Keratinocyte (primary cell): ENCODE measurements around the gene NUDT7. TPM values are rescaled to one million over a fixed set of nuclear protein-coding genes. Genes with fewer than 3 reads are reported as not detected.

Source experiments
- DNase-seq: peaks from one replicate; pipeline ENCODE4 v3.0.0-alpha.2; 2011; ENCODE audit warnings: low read depth, missing footprints, low spot score
- FAIRE-seq: peaks from 2 replicates; lab custom pipeline; 2011; peaks lifted over from hg19 to GRCh38; lab: Jason Lieb, UNC
- H2AFZ ChIP-seq: 2 replicates; pipeline ENCODE4 v1.6.0; 2012; ENCODE audit warnings: low read length, control low read depth, inconsistent platforms; ENCODE audit not compliant: control insufficient read depth
- H3K27ac ChIP-seq: 2 replicates; pipeline ENCODE4 v1.5.1; 2011; ENCODE audit warnings: low read length; ENCODE audit not compliant: control insufficient read depth, insufficient read depth
- H3K27me3 ChIP-seq: 3 replicates; pipeline ENCODE4 v1.6.0; 2011; ENCODE audit warnings: low read length; ENCODE audit not compliant: control insufficient read depth, insufficient read depth; ENCODE audit errors: extremely low read depth
- H3K36me3 ChIP-seq, 2 experiments: 2 replicates in 1 of 2; 3 replicates in 1 of 2; pipeline ENCODE4 v1.5.1; 2011; ENCODE audit warnings: low read length in 2 of 2, mild to moderate bottlenecking in 1 of 2; ENCODE audit not compliant: control insufficient read depth in 2 of 2, insufficient read depth in 2 of 2; ENCODE audit errors: extremely low read depth in 1 of 2
- H3K4me1 ChIP-seq: 3 replicates; pipeline ENCODE4 v1.5.1; 2011; ENCODE audit warnings: low read length; ENCODE audit not compliant: control insufficient read depth, insufficient read depth; ENCODE audit errors: extremely low read depth
- H3K4me2 ChIP-seq: 3 replicates; pipeline ENCODE4 v1.6.0; 2011; ENCODE audit warnings: low read depth, low read length; ENCODE audit not compliant: control insufficient read depth, insufficient read depth; ENCODE audit errors: extremely low read depth
- H3K4me3 ChIP-seq, 3 experiments: fragments of 200-600 bp in 1 of 3; sonication (generic) in 1 of 3; 2 replicates in 2 of 3; 3 replicates in 1 of 3; pipeline ENCODE4 v1.5.1; 2011 to 2016; ENCODE audit warnings: low read length in 3 of 3, mild to moderate bottlenecking in 3 of 3, control low read depth in 2 of 3, inconsistent platforms in 1 of 3, low read depth in 1 of 3, mixed read lengths in 1 of 3, mixed run types in 1 of 3, moderate library complexity in 1 of 3; ENCODE audit not compliant: control insufficient read depth in 2 of 3, insufficient read depth in 2 of 3; ENCODE audit errors: extremely low read depth in 1 of 3
- H3K79me2 ChIP-seq: 2 replicates; pipeline ENCODE4 v1.6.0; 2012; ENCODE audit warnings: low read length; ENCODE audit not compliant: control insufficient read depth, insufficient read depth
- H3K9ac ChIP-seq: 3 replicates; pipeline ENCODE4 v1.6.0; 2011; ENCODE audit warnings: low read length; ENCODE audit not compliant: control insufficient read depth, insufficient read depth; ENCODE audit errors: extremely low read depth
- H3K9me1 ChIP-seq: 3 replicates; pipeline ENCODE4 v1.6.0; 2011; ENCODE audit warnings: low read length; ENCODE audit not compliant: control insufficient read depth, insufficient read depth; ENCODE audit errors: extremely low read depth
- H3K9me3 ChIP-seq: 2 replicates; pipeline ENCODE4 v1.5.1; 2012; ENCODE audit warnings: low read depth, low read length; ENCODE audit not compliant: control insufficient read depth
- H4K20me1 ChIP-seq: 3 replicates; pipeline ENCODE4 v1.6.0; 2011; ENCODE audit warnings: low read length; ENCODE audit not compliant: control insufficient read depth, insufficient read depth; ENCODE audit errors: extremely low read depth
- EZH2 ChIP-seq: IDR thresholded peaks from one replicate; pipeline ENCODE4 v1.6.1; 2012; ENCODE audit warnings: inconsistent platforms, mild to moderate bottlenecking, low read length, moderate library complexity
- dilution Hi-C: fragments of 300-500 bp; cut with MboI; formaldehyde crosslinking; loops from one replicate; pipeline ENCODE4 v1.7.0; 2020; ENCODE audit warnings: low sequenced_read_pairs; ENCODE audit not compliant: extremely low pct_ligation_motif_present
- polyA plus RNA-seq, 5 experiments: library from polyadenylated mRNA; depleted of rRNA in 3 of 5; stranded (reverse) in 3 of 5; stranded (forward) in 1 of 5; unstranded in 1 of 5; fragments of >200 nt; gene quantifications; 1 replicate in 1 of 5; 2 replicates in 3 of 5; 3 replicates in 1 of 5; pipeline versions ENCODE4 v1.2.1 to v1.2.3, GENCODE V29; 2011 to 2012; ENCODE audit warnings: missing spikeins in 2 of 5, low read depth in 1 of 5, low replicate concordance in 1 of 5
- TF ChIP-seq, protein P1 (sequence below), 3 experiments: IDR thresholded peaks in 1 of 3; conservative IDR thresholded peaks in 1 of 3; optimal IDR thresholded peaks in 1 of 3; 2 replicates in 2 of 3; 3 replicates in 1 of 3; pipeline versions ENCODE3 to v1.5.1; 2011; ENCODE audit warnings: low read length in 3 of 3, mild to moderate bottlenecking in 3 of 3, moderate library complexity in 2 of 3, control low read depth in 1 of 3, inconsistent platforms in 1 of 3; ENCODE audit not compliant: insufficient read depth in 2 of 3; ENCODE audit errors: extremely low read depth in 1 of 3

Gene NUDT7
- polyA plus RNA-seq, 1 donor (not counting 4 experiments of a cell fraction or from before 2014, with no cell fraction given), result 14.6 TPM

DNA sequence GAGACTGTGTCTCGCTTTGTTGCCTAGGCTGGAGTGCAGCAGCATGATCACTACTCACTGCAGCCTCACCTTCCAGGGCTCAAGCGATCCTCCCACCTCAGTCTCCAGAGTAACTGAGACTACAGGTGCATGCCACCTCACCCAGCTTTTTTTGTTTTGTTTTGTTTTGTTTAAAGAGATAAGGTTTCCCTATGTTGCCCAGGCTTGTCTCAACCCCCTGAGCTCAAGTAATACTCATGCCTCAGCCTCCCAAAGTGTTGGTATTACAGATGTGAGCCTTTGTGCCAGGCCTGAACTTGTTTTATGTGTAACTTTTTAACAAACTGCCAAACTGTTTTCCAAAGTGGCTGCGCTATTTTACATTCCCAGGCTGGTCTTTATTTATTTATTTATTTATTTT, 41.8 kb upstream of the NUDT7 start:
- no peaks in the 10 kb centered on the region for H4K20me1 ChIP-seq
- H3K27ac ChIP-seq, result no peak overlapping the region
- FAIRE-seq (no peak), DNase-seq (no peak)
- H3K4me3 ChIP-seq, result no peak overlapping the region
- no peaks in the 10 kb centered on the region for H3K9me3 ChIP-seq
- H3K9me1 ChIP-seq, result no peaks in the 10 kb centered on the region
- H3K36me3 ChIP-seq, result no peaks in the 10 kb centered on the region
- no peak overlapping the region for H3K9ac ChIP-seq
- H3K4me1 ChIP-seq, result no peaks in the 10 kb centered on the region
- H2AFZ ChIP-seq, result no peak overlapping the region
- no peak overlapping the region for H3K4me2 ChIP-seq
- TF ChIP-seq, protein P1, sequence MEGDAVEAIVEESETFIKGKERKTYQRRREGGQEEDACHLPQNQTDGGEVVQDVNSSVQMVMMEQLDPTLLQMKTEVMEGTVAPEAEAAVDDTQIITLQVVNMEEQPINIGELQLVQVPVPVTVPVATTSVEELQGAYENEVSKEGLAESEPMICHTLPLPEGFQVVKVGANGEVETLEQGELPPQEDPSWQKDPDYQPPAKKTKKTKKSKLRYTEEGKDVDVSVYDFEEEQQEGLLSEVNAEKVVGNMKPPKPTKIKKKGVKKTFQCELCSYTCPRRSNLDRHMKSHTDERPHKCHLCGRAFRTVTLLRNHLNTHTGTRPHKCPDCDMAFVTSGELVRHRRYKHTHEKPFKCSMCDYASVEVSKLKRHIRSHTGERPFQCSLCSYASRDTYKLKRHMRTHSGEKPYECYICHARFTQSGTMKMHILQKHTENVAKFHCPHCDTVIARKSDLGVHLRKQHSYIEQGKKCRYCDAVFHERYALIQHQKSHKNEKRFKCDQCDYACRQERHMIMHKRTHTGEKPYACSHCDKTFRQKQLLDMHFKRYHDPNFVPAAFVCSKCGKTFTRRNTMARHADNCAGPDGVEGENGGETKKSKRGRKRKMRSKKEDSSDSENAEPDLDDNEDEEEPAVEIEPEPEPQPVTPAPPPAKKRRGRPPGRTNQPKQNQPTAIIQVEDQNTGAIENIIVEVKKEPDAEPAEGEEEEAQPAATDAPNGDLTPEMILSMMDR (optimal IDR thresholded peaks at IDR 0.05 in 1 of 3, IDR thresholded peaks at IDR 0.05 in 1 of 3, conservative IDR thresholded peaks at IDR 0.05 in 1 of 3; ENCODE audit: extremely low read depth in 1 of 3, insufficient read depth in 2 of 3, low read length in 3 of 3), result no peak
- TF ChIP-seq EZH2, result no peak
- no peaks in the 10 kb centered on the region for H3K27me3 ChIP-seq
- dilution Hi-C loops, result no loop called here
- no peaks in the 10 kb centered on the region for H3K79me2 ChIP-seq

DNA sequence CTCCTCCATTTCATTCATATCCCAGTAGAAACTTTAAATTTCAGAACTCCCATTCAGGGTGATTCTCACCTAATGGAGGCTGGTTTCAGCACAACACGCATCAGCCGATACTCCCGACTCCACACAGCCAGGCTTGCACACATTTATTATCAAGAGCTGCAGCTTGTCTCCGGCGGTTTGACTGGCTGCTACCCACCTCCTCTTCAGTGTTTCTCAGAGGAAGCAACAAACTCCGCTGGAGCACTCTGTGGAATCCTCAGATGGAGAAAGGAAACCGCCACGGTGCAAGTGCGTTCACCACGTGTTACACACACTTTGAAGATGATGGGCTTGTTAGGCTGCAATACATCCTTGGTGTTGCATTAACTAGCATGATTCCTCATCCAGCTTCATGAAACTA, 39.7 kb upstream of the NUDT7 start:
- DNase-seq, result no peak
- no peak overlapping the region for H3K4me2 ChIP-seq
- no peaks in the 10 kb centered on the region for H3K4me1 ChIP-seq
- H3K27me3 ChIP-seq, result no peaks in the 10 kb centered on the region
- no peaks in the 10 kb centered on the region for H4K20me1 ChIP-seq
- FAIRE-seq, result no peak
- H3K4me3 ChIP-seq, result no peak overlapping the region
- no peaks in the 10 kb centered on the region for H3K9me3 ChIP-seq
- no peaks in the 10 kb centered on the region for H3K79me2 ChIP-seq
- H3K36me3 ChIP-seq, result no peaks in the 10 kb centered on the region
- H3K9ac ChIP-seq, result no peak overlapping the region
- H3K27ac ChIP-seq, result no peak overlapping the region
- dilution Hi-C loops, result no loop called here
- no peak for TF ChIP-seq EZH2
- TF ChIP-seq, protein P1 (optimal IDR thresholded peaks at IDR 0.05 in 1 of 3, IDR thresholded peaks at IDR 0.05 in 1 of 3, conservative IDR thresholded peaks at IDR 0.05 in 1 of 3; ENCODE audit: extremely low read depth in 1 of 3, insufficient read depth in 2 of 3, low read length in 3 of 3), result no peak
- H3K9me1 ChIP-seq, result no peaks in the 10 kb centered on the region
- H2AFZ ChIP-seq, result no peak overlapping the region
